Measurements from ENCODE around the gene TNFAIP3.

TNFAIP3 gene

DNA sequence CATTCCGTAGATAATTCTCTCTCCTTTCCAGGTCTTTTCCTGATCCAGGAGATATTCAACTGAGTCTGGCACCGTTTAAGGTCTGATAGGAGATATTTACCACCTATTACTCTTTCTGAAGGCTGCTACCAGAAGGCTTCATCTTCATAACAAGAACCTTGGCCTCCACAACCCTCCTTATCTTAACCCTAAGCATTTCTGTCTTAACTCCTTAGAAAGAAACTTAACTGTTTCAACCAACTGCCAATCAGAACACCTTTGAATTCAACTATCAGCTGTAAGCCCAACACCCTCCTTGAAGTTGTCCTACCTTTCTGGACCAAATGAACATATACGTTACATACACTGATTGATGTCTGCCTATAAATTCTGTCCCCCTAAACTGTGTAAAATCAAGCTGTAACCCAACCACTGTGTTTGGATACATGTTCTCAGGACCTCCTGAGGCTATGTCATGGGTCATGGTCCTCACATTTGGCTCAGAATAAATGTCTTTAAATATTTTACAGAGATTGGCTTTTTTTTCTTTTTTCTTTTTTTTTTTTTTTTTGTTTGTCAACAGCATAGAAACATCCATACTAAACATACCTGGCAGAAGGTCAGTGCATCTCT lies 6.6 kb upstream of the TNFAIP3 start:
- ATAC-seq, result no peak
- TF ChIP-seq PPARA (CRISPR knock-in tag; IDR thresholded peaks at IDR 0.05; ENCODE audit: borderline replicate concordance) (no peak), ESRRG (CRISPR knock-in tag; IDR thresholded peaks at IDR 0.05) (no peak), CSDC2 (CRISPR knock-in tag; IDR thresholded peaks at IDR 0.05) (no peak), ZNF565 (CRISPR knock-in tag; conservative IDR thresholded peaks at IDR 0.05; ENCODE audit: low read depth) (no peak), TCF4 (CRISPR knock-in tag; IDR thresholded peaks at IDR 0.05; ENCODE audit: borderline replicate concordance) (no peak), ZNF8 (CRISPR knock-in tag; IDR thresholded peaks at IDR 0.05) (no peak), RARB (CRISPR knock-in tag; IDR thresholded peaks at IDR 0.05) (no peak), TOX (CRISPR knock-in tag; IDR thresholded peaks at IDR 0.05; ENCODE audit: borderline replicate concordance) (no peak), ZC3H10 (CRISPR knock-in tag; IDR thresholded peaks at IDR 0.05) (no peak), ZFP3 (CRISPR knock-in tag; IDR thresholded peaks at IDR 0.05) (no peak), ZFP30 (CRISPR knock-in tag; IDR thresholded peaks at IDR 0.05) (no peak), SNAI2 (CRISPR knock-in tag; IDR thresholded peaks at IDR 0.05) (no peak)
- TF ChIP-seq, protein P1, sequence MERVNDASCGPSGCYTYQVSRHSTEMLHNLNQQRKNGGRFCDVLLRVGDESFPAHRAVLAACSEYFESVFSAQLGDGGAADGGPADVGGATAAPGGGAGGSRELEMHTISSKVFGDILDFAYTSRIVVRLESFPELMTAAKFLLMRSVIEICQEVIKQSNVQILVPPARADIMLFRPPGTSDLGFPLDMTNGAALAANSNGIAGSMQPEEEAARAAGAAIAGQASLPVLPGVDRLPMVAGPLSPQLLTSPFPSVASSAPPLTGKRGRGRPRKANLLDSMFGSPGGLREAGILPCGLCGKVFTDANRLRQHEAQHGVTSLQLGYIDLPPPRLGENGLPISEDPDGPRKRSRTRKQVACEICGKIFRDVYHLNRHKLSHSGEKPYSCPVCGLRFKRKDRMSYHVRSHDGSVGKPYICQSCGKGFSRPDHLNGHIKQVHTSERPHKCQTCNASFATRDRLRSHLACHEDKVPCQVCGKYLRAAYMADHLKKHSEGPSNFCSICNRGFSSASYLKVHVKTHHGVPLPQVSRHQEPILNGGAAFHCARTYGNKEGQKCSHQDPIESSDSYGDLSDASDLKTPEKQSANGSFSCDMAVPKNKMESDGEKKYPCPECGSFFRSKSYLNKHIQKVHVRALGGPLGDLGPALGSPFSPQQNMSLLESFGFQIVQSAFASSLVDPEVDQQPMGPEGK (CRISPR knock-in tag; IDR thresholded peaks at IDR 0.05; ENCODE audit: borderline replicate concordance), result no peak
- TF ChIP-seq, protein P2, sequence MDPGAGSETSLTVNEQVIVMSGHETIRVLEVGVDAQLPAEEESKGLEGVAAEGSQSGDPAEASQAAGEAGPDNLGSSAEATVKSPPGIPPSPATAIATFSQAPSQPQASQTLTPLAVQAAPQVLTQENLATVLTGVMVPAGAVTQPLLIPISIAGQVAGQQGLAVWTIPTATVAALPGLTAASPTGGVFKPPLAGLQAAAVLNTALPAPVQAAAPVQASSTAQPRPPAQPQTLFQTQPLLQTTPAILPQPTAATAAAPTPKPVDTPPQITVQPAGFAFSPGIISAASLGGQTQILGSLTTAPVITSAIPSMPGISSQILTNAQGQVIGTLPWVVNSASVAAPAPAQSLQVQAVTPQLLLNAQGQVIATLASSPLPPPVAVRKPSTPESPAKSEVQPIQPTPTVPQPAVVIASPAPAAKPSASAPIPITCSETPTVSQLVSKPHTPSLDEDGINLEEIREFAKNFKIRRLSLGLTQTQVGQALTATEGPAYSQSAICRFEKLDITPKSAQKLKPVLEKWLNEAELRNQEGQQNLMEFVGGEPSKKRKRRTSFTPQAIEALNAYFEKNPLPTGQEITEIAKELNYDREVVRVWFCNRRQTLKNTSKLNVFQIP (CRISPR knock-in tag; IDR thresholded peaks at IDR 0.05; ENCODE audit: borderline replicate concordance, low read depth), result no peak
- TF ChIP-seq, protein P3, sequence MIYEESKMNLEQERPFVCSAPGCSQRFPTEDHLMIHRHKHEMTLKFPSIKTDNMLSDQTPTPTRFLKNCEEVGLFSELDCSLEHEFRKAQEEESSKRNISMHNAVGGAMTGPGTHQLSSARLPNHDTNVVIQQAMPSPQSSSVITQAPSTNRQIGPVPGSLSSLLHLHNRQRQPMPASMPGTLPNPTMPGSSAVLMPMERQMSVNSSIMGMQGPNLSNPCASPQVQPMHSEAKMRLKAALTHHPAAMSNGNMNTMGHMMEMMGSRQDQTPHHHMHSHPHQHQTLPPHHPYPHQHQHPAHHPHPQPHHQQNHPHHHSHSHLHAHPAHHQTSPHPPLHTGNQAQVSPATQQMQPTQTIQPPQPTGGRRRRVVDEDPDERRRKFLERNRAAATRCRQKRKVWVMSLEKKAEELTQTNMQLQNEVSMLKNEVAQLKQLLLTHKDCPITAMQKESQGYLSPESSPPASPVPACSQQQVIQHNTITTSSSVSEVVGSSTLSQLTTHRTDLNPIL (CRISPR knock-in tag; IDR thresholded peaks at IDR 0.05; ENCODE audit: low read depth), result no peak
- TF ChIP-seq, protein P4, sequence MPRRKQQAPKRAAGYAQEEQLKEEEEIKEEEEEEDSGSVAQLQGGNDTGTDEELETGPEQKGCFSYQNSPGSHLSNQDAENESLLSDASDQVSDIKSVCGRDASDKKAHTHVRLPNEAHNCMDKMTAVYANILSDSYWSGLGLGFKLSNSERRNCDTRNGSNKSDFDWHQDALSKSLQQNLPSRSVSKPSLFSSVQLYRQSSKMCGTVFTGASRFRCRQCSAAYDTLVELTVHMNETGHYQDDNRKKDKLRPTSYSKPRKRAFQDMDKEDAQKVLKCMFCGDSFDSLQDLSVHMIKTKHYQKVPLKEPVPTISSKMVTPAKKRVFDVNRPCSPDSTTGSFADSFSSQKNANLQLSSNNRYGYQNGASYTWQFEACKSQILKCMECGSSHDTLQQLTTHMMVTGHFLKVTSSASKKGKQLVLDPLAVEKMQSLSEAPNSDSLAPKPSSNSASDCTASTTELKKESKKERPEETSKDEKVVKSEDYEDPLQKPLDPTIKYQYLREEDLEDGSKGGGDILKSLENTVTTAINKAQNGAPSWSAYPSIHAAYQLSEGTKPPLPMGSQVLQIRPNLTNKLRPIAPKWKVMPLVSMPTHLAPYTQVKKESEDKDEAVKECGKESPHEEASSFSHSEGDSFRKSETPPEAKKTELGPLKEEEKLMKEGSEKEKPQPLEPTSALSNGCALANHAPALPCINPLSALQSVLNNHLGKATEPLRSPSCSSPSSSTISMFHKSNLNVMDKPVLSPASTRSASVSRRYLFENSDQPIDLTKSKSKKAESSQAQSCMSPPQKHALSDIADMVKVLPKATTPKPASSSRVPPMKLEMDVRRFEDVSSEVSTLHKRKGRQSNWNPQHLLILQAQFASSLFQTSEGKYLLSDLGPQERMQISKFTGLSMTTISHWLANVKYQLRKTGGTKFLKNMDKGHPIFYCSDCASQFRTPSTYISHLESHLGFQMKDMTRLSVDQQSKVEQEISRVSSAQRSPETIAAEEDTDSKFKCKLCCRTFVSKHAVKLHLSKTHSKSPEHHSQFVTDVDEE (CRISPR knock-in tag; IDR thresholded peaks at IDR 0.05), result no peak

DNA sequence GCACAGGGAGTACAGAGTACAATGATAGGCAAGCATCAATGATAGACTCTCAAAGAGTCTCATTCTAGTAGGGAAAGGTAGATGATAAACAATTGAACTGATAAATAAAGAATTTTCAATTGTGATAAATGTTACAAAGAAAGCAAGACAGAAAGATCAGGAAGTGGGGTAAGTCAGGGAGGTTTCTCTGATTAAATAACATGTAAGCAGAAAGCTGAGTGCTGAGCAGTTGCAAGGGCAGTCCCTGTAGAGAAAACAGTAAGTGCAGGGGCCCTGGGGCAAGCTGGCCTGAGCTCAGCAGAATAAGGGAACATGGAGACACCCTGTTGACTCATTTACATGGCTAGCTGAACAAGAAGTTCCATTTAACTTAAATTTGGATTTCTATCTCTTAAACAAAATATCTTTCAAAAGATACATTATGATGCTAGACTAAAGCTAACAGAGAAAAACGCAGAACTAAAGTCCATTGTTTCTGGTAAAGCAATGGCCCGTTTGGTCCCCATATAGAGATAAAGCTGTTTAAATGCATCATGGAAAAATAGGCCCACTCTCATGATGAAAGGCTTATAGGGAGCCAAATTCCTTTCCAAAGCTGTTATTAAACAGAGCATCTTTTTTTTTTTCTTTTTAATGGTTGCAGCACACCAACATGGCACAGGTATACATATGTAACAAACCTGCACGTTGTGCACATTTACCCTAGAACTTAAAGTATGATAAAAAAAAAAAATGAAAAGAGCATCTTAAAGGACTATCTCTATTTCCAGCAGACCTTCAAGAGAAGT lies 5.3 kb upstream of the TNFAIP3 start:
- no peak for TF ChIP-seq GLIS3 (CRISPR knock-in tag; IDR thresholded peaks at IDR 0.05)
- no peak for TF ChIP-seq ZFP30 (CRISPR knock-in tag; IDR thresholded peaks at IDR 0.05)
- TF ChIP-seq ARNTL (CRISPR knock-in tag; IDR thresholded peaks at IDR 0.05; ENCODE audit: borderline replicate concordance, low read depth), result no peak
- ATAC-seq, result no peak

DNA sequence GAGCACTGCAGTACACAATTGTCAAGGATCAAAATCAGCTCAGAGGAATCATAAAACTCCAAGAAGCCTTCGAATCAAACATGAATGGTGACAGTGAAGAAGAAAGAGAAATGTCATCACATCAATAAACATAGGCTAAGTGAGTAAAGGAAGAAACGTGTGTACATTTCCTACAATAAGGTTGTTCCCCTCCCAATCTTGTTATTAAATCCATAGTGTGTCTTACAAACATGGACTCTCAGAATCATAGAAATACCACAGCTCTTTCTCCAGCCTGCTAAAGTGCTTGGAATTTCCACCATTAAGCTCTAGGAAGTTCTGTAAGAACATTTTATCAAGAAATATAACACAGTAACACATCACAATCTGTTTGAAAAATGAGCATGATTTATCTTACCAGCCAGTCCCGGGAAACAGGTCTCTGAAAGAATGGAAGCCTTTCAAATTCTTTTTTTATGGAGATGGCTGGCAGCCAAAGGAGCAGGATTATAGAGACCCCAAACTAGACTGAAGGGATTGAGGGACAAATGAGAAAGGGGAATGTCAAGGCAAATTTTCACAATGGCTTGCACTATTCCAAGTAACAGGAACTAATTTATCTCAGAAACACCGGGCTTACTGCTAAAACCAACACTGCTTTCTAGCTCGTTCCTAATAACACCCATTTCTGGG lies 4.5 kb upstream of the TNFAIP3 start:
- ATAC-seq, result no peak
- TF ChIP-seq TOX (CRISPR knock-in tag; IDR thresholded peaks at IDR 0.05; ENCODE audit: borderline replicate concordance) (no peak), PPARA (CRISPR knock-in tag; IDR thresholded peaks at IDR 0.05; ENCODE audit: borderline replicate concordance) (no peak), ZNF8 (CRISPR knock-in tag; IDR thresholded peaks at IDR 0.05) (no peak), GLIS3 (CRISPR knock-in tag; IDR thresholded peaks at IDR 0.05) (no peak), TCF4 (CRISPR knock-in tag; IDR thresholded peaks at IDR 0.05; ENCODE audit: borderline replicate concordance) (no peak), RARB (CRISPR knock-in tag; IDR thresholded peaks at IDR 0.05) (no peak), ESRRG (CRISPR knock-in tag; IDR thresholded peaks at IDR 0.05) (no peak), ZNF565 (CRISPR knock-in tag; conservative IDR thresholded peaks at IDR 0.05; ENCODE audit: low read depth) (no peak), BACH2 (CRISPR knock-in tag; IDR thresholded peaks at IDR 0.05; ENCODE audit: borderline replicate concordance) (no peak), CSDC2 (CRISPR knock-in tag; IDR thresholded peaks at IDR 0.05) (no peak), ZC3H10 (CRISPR knock-in tag; IDR thresholded peaks at IDR 0.05) (no peak), ZFP3 (CRISPR knock-in tag; IDR thresholded peaks at IDR 0.05) (no peak), ARNTL (CRISPR knock-in tag; IDR thresholded peaks at IDR 0.05; ENCODE audit: borderline replicate concordance, low read depth) (no peak), ISL1 (CRISPR knock-in tag; IDR thresholded peaks at IDR 0.05) (no peak)
- TF ChIP-seq, protein P2 (CRISPR knock-in tag; IDR thresholded peaks at IDR 0.05; ENCODE audit: borderline replicate concordance, low read depth), result no peak
- TF ChIP-seq, protein P4 (CRISPR knock-in tag; IDR thresholded peaks at IDR 0.05), result no peak

Measured in SK-N-SH treated with all-trans-retinoic acid at 6 μM for 48 hours (cell line).